Heart right ventricle (tissue), 16 donors: ENCODE measurements around the gene MXRA8. TPM values are rescaled to one million over a fixed set of nuclear protein-coding genes. Genes with fewer than 3 reads are reported as not detected.

Experiments used
- ATAC-seq, 8 donors: fragments of 200-7000 bp; cut with Tn5 transposase; one replicate each; pipeline ENCODE4 v1.9.1; 2020; ENCODE audit warnings: mild to moderate bottlenecking in 8 of 8, moderate library complexity in 8 of 8, moderate number of reproducible peaks in 1 of 8
- DNase-seq, 2 donors: peaks; one replicate each; pipeline ENCODE4 v3.0.0-alpha.2; 2020
- H3K27ac ChIP-seq, 10 donors: fragments of 200-600 bp; sonication (generic) in 2 of 10; one replicate each; pipeline versions ENCODE4 v1.5.0 to v1.8.0; 2020 to 2022; ENCODE audit warnings: mild to moderate bottlenecking in 3 of 10
- H3K27me3 ChIP-seq, 7 donors: fragments of 200-600 bp; one replicate each; pipeline ENCODE4 v1.8.0; 2021 to 2022; ENCODE audit warnings: mild to moderate bottlenecking in 2 of 7
- H3K36me3 ChIP-seq, 9 donors: fragments of 200-600 bp; sonication (generic) in 1 of 9; one replicate each; pipeline versions ENCODE4 v1.5.0 to v1.8.0; 2020 to 2022; ENCODE audit warnings: mild to moderate bottlenecking in 2 of 9
- H3K4me1 ChIP-seq, 9 donors: fragments of 200-600 bp; sonication (generic) in 1 of 9; one replicate each; pipeline versions ENCODE4 v1.5.0 to v1.8.0; 2020 to 2022; ENCODE audit warnings: mild to moderate bottlenecking in 4 of 9
- H3K4me3 ChIP-seq, 10 donors: fragments of 200-600 bp; sonication (generic) in 2 of 10; one replicate each; pipeline versions ENCODE4 v1.5.0 to v1.8.0; 2020 to 2022; ENCODE audit warnings: mild to moderate bottlenecking in 7 of 10, moderate library complexity in 2 of 10
- H3K9me3 ChIP-seq, 11 donors: fragments of 200-600 bp in 10 of 11; sonication (generic) in 2 of 11; one replicate each; pipeline versions ENCODE4 v1.5.0 to v1.8.0; 2013 to 2022; ENCODE audit warnings: mild to moderate bottlenecking in 2 of 11, control low read depth in 1 of 11, moderate library complexity in 1 of 11
- CTCF ChIP-seq, 9 donors: fragments of 200-600 bp; sonication (generic) in 2 of 9; IDR thresholded peaks; one replicate each; pipeline versions ENCODE4 v1.5.0 to v1.8.0; 2021 to 2022; ENCODE audit warnings: antibody characterized with exemption in 9 of 9, mild to moderate bottlenecking in 5 of 9, moderate library complexity in 1 of 9
- WGBS, 2 donors: extraction: QIAGEN DNeasy Blood & Tissue Kit; methylation state at CpG; one replicate each; pipeline ENCODE4 v1.1.7; 2013; ENCODE audit warnings: inconsistent platforms in 1 of 2; 5-methylcytosine and 5-hydroxymethylcytosine counted together
- intact Hi-C, 10 donors: fragments of 100-400 bp; cut with DNase I; formaldehyde crosslinking; loops; one replicate each; pipeline versions ENCODE4 v1.11.1 to v1.14.2; 2022
- polyA plus RNA-seq, 2 donors: library from polyadenylated mRNA; stranded (reverse); fragments of 200-250 nt; gene quantifications; one replicate each; pipeline ENCODE4 v1.2.3, GENCODE V29; 2013
- total RNA-seq, 10 donors: library from RNA; stranded (reverse); fragmentation: NEBNext Ultra II Directional in 3 of 10; extraction: Animal tissue kit (Norgen Biotek cat#: 25700) in 3 of 10; gene quantifications; one replicate each; pipeline versions ENCODE4 v1.2.1 to v1.2.4, GENCODE V29; 2021 to 2023
- donor health status: Arrhythmogenic right ventricular cardiomyopathy.
- donor health status: ischemic (EF 13 %, LVEDD 7.1; RV severe dilation, severe dysfunction).
- donor health status: healthy with polysubstance abuse.
- donor health status: DM: no; HTN: yes; CAD: no.
- donor health status: DM: no; HTN: no; CAD: no.
- donor health status: ischemic (EF 25% LVEDD 6.9; RV normal size, moderate dysfunction).
- donor health status: ischemic (EF 25% LVEDD 5.7; RV mildly dilated, moderate dysfunction).
- donor health status: healthy.
- donor health status: DM: yes; HTN: yes; CAD: no.
- donor health status: Ischemic cardiomyopathy.
- donor health status: ischemic (EF 35%, LVEDD 5.7; RV mildly dilated, moderate dysfunction).
- donor health status: nonischemic (EF 11% LVEDD 7.7; RV severe dilation, severe dysfunction).
- donor health status: DM: yes; HTN: yes; CAD: no.
- donor health status: PGD.
- donor health status: ischemic (EF 29% LVEDD 5.4; RV normal size, mild dysfunction).
- donor health status: nonischemic (EF 23%, LVEDD 6.1; RV moderate dilation, normal function).

The MXRA8 gene
- total and polyA plus RNA-seq, 12 donors = 7.2 to 35.6 (median 15.5) TPM

GRCh38 chr1:1314678-1315335 lies 43.5 kb downstream of the MXRA8 start:
- H3K36me3 ChIP-seq = peaks cover 4 to 96% (median 43%) of the 10 kb centered on the region in 9 donors
- no peaks in the 10 kb centered on the region for H3K9me3 ChIP-seq
- 89 to 92% methylated on average over 23 of the region's 23 CpGs for WGBS, 2 donors
- no peaks in the 10 kb centered on the region for H3K27me3 ChIP-seq
- ATAC-seq (no peak), DNase-seq (no peak)
- no peak for TF ChIP-seq CTCF (IDR thresholded peaks at IDR 0.05)
- H3K4me3 ChIP-seq = no peak overlapping the region
- no peak overlapping the region for H3K27ac ChIP-seq
- intact Hi-C loops = no loop called here
- peaks cover 0 to 25% (median 11%) of the 10 kb centered on the region in 9 donors for H3K4me1 ChIP-seq

- Histone ChIP-seq H3K9me3 (no peaks in the 10 kb centered on the region), H3K36me3 (peaks cover 4 to 90% (median 42%) of the 10 kb centered on the region in 9 donors), H3K4me3 (no peak overlapping the region), H3K4me1 (peaks cover 2 to 29% (median 17%) of the 10 kb centered on the region in 9 donors), H3K27ac (no peak overlapping the region), H3K27me3 (no peaks in the 10 kb centered on the region)
- no peak for TF ChIP-seq CTCF (IDR thresholded peaks at IDR 0.05)
- DNase-seq (no peak), ATAC-seq (no peak)
- 92 to 94% methylated on average over 15 of the region's 15 CpGs for WGBS, 2 donors
- intact Hi-C loops = no loop called here
Measured at GRCh38 chr1:1314237-1314586, 44.1 kb downstream of the MXRA8 start.

GRCh38 chr1:1313500-1314236 lies 44.7 kb downstream of the MXRA8 start:
- Histone ChIP-seq H3K9me3 (no peaks in the 10 kb centered on the region), H3K27me3 (no peaks in the 10 kb centered on the region), H3K36me3 (peaks cover 4 to 85% (median 37%) of the 10 kb centered on the region in 9 donors), H3K4me1 (peaks cover 4 to 31% (median 23%) of the 10 kb centered on the region in 9 donors), H3K27ac (no peak overlapping the region), H3K4me3 (no peak overlapping the region)
- no peak for TF ChIP-seq CTCF (IDR thresholded peaks at IDR 0.05)
- ATAC-seq (no peak), DNase-seq (no peak)
- 89 to 92% methylated on average over 37 of the region's 37 CpGs for WGBS, 2 donors
- intact Hi-C loops = no loop called here

GRCh38 chr1:1312450-1313314 lies 45.7 kb downstream of the MXRA8 start:
- H3K4me1 ChIP-seq = peaks cover 4 to 22% (median 16%) of the 10 kb centered on the region in 9 donors
- no peaks in the 10 kb centered on the region for H3K27me3 ChIP-seq
- H3K36me3 ChIP-seq = peaks cover 4 to 76% (median 37%) of the 10 kb centered on the region in 9 donors
- intact Hi-C loops = no loop called here
- H3K9me3 ChIP-seq = no peaks in the 10 kb centered on the region
- no peak for ATAC-seq
- H3K4me3 ChIP-seq = no peak overlapping the region
- no peak for TF ChIP-seq CTCF (IDR thresholded peaks at IDR 0.05)
- 93 to 95% methylated on average over 49 of the region's 49 CpGs for WGBS, 2 donors
- no peak for DNase-seq
- no peak overlapping the region for H3K27ac ChIP-seq
